ENCODE results near the gene R3HDM4.
A peak's percentile ranks its signal among the peaks of the same experiment; 100 is the strongest.

R3HDM4 gene

GRCh38 chr19:929203-929890 is 16.3 kb upstream of the R3HDM4 start:
- DNase-seq, result no peak

GRCh38 chr19:928471-929202 is 15.6 kb upstream of the R3HDM4 start:
- DNase-seq, result no peak

GRCh38 chr19:927780-928401 is 14.9 kb upstream of the R3HDM4 start:
- DNase-seq, result no peak

- DNase-seq, result no peak
Measured at GRCh38 chr19:927351-927779, 14.3 kb upstream of the R3HDM4 start.

GRCh38 chr19:926589-927350 is 13.8 kb upstream of the R3HDM4 start:
- no peak for DNase-seq

- DNase-seq, result no peak
Measured at GRCh38 chr19:926323-926588, 13.2 kb upstream of the R3HDM4 start.

- DNase-seq, result peak; percentile 42
Measured at GRCh38 chr19:925526-926322, 12.7 kb upstream of the R3HDM4 start, which contains the start of gene ARID3A. Gene ARID3A (plus strand): TSS chr19:926035. CDS start chr19:929529, 3,494 bp downstream.

- no peak for DNase-seq
Measured at GRCh38 chr19:925087-925525, 12.1 kb upstream of the R3HDM4 start.

GRCh38 chr19:924553-925086 is 11.6 kb upstream of the R3HDM4 start:
- no peak for DNase-seq

GRCh38 chr19:920051-920864 is 7.2 kb upstream of the R3HDM4 start:
- no peak for DNase-seq

GRCh38 chr19:919199-920050 is 6.4 kb upstream of the R3HDM4 start:
- no peak for DNase-seq

GRCh38 chr19:918481-919198 is 5.6 kb upstream of the R3HDM4 start:
- DNase-seq, result no peak

GRCh38 chr19:918152-918437 is 5.1 kb upstream of the R3HDM4 start:
- no peak for DNase-seq

- no peak for DNase-seq
Measured at GRCh38 chr19:917323-918151, 4.5 kb upstream of the R3HDM4 start, which contains the start of gene KISS1R. Gene KISS1R (plus strand): TSS chr19:917333. CDS start chr19:917503, 170 bp downstream.

GRCh38 chr19:916645-917322 is 3.8 kb upstream of the R3HDM4 start:
- no peak for DNase-seq

GRCh38 chr19:912181-913079 is 589 bp downstream of the R3HDM4 start:
- no peak for DNase-seq

All from NCI-H524 treated with DMSO at 0.1 percent for 48 hours (cell line).